Measurements from ENCODE around the gene SCN11A. TPM values are rescaled to one million over a fixed set of nuclear protein-coding genes. Genes with fewer than 3 reads are reported as not detected.

Gene SCN11A
- total and polyA plus RNA-seq, 2 of the 13 experiments (the other 11 are each of a cell fraction or from before 2014, with no cell fraction given) = 0.02 to 0.11 TPM

GRCh38 chr3:39019299-39019698 lies 32.4 kb downstream of the SCN11A start (continued):
- TF ChIP-seq CREB1 (IDR thresholded peaks at IDR 0.05) (no peak), CREB1 (CRISPR knock-in tag; IDR thresholded peaks at IDR 0.05) (peak; percentile 55; the same call in 1 of the 2 replicates), ARID5B (CRISPR knock-in tag; IDR thresholded peaks at IDR 0.05) (peak; percentile 43; the same call in 1 of the 2 replicates), ZNF280D (CRISPR knock-in tag; IDR thresholded peaks at IDR 0.05) (no peak), TOPORS (CRISPR knock-in tag; IDR thresholded peaks at IDR 0.05) (no peak), ZNF878 (CRISPR knock-in tag; IDR thresholded peaks at IDR 0.05) (no peak), ZSCAN9 (CRISPR knock-in tag; IDR thresholded peaks at IDR 0.05; ENCODE audit: borderline replicate concordance) (no peak)
- TF ChIP-seq, protein P1, sequence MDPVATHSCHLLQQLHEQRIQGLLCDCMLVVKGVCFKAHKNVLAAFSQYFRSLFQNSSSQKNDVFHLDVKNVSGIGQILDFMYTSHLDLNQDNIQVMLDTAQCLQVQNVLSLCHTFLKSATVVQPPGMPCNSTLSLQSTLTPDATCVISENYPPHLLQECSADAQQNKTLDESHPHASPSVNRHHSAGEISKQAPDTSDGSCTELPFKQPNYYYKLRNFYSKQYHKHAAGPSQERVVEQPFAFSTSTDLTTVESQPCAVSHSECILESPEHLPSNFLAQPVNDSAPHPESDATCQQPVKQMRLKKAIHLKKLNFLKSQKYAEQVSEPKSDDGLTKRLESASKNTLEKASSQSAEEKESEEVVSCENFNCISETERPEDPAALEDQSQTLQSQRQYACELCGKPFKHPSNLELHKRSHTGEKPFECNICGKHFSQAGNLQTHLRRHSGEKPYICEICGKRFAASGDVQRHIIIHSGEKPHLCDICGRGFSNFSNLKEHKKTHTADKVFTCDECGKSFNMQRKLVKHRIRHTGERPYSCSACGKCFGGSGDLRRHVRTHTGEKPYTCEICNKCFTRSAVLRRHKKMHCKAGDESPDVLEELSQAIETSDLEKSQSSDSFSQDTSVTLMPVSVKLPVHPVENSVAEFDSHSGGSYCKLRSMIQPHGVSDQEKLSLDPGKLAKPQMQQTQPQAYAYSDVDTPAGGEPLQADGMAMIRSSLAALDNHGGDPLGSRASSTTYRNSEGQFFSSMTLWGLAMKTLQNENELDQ (CRISPR knock-in tag; IDR thresholded peaks at IDR 0.05; ENCODE audit: borderline replicate concordance) = no peak
- TF ChIP-seq, protein P2, sequence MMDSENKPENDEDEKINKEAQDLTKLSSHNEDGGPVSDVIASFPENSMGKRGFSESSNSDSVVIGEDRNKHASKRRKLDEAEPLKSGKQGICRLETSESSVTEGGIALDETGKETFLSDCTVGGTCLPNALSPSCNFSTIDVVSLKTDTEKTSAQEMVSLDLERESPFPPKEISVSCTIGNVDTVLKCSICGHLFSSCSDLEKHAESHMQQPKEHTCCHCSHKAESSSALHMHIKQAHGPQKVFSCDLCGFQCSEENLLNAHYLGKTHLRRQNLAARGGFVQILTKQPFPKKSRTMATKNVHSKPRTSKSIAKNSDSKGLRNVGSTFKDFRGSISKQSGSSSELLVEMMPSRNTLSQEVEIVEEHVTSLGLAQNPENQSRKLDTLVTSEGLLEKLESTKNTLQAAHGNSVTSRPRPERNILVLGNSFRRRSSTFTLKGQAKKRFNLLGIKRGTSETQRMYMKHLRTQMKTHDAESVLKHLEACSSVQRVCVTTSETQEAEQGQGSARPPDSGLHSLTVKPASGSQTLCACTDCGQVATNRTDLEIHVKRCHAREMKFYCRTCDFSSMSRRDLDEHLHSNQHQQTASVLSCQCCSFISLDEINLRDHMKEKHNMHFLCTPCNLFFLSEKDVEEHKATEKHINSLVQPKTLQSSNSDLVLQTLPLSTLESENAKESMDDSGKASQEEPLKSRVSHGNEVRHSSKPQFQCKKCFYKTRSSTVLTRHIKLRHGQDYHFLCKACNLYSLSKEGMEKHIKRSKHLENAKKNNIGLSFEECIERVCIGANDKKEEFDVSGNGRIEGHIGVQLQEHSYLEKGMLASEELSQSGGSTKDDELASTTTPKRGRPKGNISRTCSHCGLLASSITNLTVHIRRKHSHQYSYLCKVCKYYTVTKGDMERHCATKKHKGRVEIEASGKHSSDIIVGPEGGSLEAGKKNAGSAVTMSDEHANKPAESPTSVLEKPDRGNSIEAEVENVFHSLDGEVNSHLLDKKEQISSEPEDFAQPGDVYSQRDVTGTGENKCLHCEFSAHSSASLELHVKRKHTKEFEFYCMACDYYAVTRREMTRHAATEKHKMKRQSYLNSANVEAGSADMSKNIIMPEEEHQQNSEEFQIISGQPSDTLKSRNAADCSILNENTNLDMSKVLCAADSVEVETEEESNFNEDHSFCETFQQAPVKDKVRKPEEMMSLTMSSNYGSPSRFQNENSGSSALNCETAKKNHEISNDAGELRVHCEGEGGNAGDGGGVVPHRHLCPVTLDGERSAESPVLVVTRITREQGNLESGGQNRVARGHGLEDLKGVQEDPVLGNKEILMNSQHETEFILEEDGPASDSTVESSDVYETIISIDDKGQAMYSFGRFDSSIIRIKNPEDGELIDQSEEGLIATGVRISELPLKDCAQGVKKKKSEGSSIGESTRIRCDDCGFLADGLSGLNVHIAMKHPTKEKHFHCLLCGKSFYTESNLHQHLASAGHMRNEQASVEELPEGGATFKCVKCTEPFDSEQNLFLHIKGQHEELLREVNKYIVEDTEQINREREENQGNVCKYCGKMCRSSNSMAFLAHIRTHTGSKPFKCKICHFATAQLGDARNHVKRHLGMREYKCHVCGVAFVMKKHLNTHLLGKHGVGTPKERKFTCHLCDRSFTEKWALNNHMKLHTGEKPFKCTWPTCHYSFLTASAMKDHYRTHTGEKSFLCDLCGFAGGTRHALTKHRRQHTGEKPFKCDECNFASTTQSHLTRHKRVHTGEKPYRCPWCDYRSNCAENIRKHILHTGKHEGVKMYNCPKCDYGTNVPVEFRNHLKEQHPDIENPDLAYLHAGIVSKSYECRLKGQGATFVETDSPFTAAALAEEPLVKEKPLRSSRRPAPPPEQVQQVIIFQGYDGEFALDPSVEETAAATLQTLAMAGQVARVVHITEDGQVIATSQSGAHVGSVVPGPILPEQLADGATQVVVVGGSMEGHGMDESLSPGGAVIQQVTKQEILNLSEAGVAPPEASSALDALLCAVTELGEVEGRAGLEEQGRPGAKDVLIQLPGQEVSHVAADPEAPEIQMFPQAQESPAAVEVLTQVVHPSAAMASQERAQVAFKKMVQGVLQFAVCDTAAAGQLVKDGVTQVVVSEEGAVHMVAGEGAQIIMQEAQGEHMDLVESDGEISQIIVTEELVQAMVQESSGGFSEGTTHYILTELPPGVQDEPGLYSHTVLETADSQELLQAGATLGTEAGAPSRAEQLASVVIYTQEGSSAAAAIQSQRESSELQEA (CRISPR knock-in tag; IDR thresholded peaks at IDR 0.05; ENCODE audit: not compliant biosample characterization) = no peak
